GM21786 (cell line): ENCODE measurements around the gene ACACB.
"Not testable (repeated sequence)": the region's sequence is repeated elsewhere in the genome, so short reads cannot be mapped to it uniquely, and the experiment has no call there.

Experiments
- ATAC-seq: cut with Tn5 transposase; IDR thresholded peaks from one replicate; pipeline ENCODE4 v1.9.1; 2021; ENCODE audit not compliant: unreplicated experiment

The ACACB gene

DNA sequence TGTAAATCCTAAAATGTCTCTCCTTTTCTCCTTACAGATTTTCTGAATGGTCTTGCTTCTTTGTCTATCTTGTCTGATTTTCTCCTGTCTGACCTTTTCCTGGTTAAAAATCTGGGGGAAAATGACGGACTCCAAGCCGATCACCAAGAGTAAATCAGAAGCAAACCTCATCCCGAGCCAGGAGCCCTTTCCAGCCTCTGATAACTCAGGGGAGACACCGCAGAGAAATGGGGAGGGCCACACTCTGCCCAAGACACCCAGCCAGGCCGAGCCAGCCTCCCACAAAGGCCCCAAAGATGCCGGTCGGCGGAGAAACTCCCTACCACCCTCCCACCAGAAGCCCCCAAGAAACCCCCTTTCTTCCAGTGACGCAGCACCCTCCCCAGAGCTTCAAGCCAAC, 23.0 kb downstream of the ACACB start:
- ATAC-seq: no peak

DNA sequence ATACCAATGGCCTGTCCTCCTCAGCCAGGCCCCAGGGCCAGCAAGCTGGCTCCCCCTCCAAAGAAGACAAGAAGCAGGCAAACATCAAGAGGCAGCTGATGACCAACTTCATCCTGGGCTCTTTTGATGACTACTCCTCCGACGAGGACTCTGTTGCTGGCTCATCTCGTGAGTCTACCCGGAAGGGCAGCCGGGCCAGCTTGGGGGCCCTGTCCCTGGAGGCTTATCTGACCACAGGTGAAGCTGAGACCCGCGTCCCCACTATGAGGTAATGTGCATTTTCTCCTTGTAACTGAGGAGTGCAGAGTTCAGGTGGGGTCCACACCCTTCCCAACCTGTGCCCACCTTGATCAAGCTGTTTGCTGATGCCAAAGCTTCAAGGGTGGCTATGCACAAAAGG, 23.4 kb downstream of the ACACB start:
- no peak for ATAC-seq

DNA sequence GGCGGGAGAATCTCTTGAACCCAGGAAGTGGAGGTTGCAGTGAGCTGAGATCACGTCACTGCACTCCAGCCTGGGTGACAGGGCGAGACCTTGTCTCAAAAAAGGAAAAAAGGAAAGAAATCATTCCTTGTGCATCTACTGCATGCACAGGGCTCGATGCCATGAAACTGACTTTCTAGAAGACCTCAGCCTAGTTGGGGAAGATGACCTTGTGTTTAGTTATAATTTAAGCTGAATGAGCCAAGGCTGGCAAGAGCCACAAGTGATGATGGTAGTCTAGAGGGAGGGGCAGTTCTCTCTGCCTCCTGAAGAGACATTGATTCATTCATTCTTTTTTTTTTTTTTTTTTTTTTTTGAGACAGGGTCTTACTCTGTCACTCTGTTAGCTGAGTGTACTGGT, 24.2 kb downstream of the ACACB start:
- ATAC-seq: no peak

DNA sequence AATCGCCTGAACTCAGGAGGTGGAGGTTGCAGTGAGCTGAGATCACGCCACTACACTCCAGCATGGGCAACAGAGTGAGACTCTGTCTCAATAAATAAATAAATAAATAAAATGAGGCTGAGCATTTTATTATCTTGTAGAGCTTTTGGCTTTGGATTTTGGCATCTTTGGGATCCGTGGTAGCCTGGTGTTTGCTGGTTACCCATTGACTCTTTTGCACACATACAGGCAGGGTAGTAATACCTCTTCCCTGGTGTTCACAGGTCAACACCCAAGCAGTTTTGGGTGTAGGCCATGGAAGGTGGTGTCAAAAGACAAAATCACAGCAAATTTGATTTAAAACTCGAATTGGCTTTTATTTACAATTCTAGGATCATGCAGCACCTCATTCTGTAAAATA, 27.8 kb downstream of the ACACB start:
- ATAC-seq: no peak

DNA sequence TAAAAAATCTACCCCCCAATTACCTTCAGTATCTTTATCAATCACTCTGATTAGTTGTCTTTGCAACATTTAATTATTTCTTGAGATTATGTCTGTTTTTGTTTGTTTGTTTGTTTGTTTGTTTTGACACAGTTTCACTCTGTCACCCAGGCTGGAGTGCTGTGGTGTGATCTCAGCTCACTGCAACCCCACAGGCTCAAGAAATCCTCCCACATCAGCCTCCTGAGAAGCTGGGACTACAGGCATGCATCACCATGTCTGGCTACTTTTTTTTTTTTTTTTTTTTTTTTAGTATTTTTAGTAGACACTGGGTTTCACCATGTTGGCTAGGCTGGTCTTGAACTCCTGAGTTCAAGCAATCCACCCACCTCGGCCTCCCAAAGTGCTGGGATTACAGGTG, 30.7 kb downstream of the ACACB start:
- ATAC-seq: not testable (repeated sequence)

DNA sequence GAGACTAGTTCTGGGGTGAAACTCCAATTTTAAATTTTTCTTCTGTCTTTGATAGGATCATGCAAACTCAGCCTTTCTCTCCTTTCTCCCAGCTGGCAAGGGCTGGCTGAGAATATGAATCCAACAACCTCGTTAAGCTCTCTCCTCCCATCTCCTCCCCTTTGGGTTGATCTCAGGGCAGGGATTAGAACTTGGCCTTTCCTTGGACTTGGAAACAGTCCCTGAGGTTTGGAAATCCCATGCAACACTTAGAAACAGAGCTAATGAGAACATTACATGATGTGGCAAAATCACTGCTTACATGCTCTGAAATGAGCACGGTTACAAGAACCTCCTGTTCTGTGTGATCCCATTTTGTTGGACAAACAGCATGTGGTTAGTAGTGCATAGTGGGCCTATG, 31.6 kb downstream of the ACACB start:
- ATAC-seq: no peak

DNA sequence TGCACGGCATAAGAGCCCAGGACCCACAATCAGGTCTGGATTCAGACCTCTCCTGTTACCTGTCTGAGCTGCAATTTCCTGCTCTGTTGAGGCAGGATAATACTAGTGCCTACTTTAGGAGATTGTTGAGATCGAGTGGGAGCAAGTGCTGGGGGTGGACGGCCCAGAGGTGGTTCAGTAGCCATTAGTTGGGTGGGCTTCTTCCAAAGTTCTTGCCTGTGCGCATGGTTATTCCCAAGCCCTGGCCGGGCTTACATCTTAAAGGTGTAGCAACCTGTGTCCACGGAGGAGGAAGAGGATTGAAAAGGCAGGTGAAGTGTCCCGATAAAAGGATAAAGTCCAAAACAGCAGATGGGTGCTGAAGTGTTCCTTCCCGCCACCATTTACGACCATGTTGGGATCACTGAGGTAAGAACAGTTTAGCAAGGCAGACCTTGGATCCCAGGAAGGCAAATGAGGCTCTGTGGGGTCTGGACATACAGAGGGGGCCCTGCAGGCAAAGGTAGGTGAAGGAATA, 33.8 kb downstream of the ACACB start:
- ATAC-seq: no peak

DNA sequence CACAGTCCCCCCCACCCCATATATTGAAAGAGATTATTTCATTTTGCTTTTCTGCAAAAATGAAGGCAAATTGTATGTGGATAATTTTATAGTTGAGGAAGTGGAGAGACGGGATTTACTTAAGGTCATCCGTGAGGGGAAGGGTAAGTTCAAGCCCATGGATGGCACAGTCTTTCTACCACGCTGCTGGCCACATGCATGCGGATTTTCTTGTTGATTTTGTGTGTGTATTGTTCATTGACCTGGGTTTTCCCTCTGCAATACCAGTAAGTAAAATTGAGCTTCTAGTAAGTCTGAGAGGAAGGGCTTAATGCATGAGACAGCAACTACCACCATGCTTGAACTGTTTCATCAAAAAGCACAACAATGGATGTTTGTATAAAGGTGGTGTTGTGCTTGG, 35.1 kb downstream of the ACACB start:
- no peak for ATAC-seq

DNA sequence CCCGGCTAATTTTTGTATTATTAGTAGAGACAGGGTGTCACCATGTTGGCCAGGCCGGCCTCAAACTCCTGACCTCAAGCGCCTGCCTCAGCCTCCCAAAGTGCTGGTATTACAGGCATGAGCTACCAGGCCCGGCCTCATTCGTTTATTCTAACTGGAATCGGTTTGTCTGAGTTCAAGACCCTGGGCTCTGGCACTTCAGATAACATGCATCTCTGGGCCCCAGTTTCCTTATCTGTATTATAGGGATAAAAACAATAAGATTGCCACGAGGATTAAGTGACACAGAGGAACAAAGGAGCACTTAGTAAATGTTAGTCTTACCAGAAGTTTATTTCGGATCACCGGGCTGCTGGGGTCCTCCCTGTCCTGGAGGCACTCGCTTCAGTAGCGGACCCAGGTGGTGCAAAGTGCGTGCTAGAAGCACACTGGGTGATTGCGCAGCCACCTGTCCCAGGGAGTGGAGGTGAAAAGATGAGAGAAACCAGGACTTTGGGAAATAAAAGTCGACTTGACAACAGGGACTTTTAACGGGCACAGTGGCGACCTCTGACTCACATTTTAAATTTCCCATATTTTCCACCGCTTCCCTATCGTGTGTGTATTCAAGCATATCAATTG, 37.5 kb downstream of the ACACB start:
- no peak for ATAC-seq

DNA sequence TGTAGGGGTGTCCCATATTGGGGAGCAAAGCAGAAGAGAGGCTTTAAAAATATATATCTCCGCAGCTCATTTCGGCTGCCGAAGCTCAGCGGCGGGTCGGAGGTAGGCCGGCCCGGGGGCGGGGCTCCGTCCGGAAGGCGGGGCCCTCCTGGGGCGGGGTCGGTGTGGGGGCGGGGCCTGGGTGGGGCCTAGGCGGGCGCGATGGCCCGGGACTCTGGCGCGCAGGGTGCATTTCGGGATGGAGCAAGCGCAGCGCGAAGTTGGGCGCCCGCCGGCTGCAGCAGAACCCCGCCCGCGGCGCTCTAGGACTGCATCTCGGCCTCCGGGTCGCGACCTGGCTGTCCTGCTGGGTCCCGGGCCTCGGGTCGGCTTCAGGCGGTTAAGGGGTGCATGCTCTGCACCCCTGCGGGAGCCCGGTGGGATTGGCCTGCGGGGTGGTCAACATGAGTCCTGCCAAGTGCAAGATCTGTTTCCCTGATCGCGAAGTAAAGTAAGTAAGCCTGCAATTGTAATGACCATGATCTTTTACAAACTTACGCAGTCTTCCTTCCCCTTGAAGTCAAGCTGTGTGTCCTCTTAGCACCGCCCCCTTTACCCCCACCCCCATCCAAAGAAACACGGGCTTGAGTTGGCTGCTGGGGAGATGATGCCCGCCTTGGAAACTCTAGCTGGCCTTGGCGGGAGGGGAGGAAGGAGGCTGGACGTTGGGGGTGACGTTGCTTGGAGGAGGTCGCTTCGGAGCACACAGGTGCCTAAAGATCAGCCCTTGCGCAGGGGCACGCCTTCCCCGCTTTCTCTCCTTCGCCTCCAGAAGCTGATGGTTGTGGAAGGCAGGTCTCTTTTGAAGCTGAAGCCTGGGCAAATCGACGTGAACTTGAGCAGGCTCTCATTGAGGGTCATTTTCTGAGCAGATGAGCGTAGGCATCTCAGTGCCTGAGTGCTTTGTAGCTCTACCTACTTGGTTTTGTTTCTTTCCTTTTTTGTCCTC, 38.4 kb downstream of the ACACB start:
- ATAC-seq: peak; percentile 86

DNA sequence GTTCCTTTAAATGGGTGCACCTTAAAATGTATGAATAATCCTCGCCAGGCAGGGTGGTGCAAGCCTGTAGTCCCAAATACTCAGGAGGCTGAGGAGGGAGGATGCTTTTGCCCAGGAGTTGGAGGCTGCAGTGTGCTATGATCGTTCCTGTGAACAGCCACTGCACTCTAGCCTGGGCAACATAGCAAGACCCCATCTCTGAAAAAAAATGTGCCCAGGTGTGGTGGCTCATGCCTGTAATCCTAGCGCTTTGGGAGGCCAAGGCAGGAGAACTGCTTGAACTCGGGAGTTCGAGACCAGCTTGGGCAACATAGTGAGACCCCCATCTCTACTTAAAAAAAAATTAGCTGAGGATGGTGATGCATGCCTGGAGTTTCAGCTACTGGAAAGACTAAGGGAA, 39.6 kb downstream of the ACACB start:
- no peak for ATAC-seq

DNA sequence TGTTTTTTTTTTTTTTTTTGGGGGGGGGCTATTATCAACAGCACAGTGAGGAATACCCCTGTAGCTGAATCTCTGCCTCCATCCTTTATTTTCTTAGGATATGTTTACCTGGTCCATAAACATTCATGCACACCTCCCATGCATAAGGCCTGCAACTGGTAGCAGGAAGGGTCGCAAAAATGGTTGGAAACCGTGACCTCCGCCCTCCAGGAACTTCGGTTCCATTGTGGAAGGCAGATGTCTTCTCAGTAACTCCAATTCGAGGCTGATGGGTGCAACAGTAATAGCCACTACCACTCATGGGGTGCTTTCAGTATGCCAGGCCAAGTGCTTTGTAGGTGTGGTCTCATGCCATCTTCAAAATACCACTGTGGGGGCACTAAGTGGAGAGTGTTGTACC, 40.2 kb downstream of the ACACB start:
- ATAC-seq: no peak

DNA sequence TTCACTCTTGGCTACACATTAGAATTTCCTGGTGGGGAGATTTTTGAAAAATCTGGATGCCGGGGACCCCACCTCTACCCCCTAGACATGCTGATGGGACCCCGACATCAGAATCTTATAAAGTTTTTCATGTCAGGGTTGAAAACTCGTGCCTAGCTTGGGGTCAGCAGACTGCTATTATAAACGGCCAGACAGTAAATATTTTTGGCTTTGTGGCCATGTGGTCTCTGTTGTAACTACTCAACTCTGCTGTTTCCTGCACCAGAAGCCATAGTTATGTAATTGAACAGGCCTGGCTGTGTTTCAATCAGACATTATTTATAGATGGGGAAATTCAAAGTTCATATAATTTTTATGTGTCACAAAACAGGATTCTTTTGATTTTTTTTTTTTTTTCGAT, 41.6 kb downstream of the ACACB start:
- no peak for ATAC-seq

DNA sequence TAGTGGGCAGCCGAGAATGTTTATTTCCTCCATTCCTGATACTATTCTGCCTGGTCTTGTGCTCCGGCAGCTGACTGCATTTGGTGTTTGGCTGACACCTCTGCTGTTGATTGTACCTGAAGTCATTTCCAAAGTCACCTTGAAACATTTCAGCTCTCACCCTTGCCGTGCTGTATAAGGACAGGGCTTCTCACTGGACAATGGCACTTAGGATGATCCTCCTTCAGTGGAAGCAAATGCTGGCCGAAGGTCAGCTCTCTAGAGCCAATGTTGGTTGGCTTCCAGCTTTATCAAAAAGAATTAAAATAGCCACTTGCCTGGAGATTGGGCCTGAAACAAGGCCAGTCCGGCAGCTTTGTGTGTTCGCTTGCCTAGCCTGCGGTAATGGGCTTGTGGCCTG, 44.0 kb downstream of the ACACB start:
- ATAC-seq: no peak

DNA sequence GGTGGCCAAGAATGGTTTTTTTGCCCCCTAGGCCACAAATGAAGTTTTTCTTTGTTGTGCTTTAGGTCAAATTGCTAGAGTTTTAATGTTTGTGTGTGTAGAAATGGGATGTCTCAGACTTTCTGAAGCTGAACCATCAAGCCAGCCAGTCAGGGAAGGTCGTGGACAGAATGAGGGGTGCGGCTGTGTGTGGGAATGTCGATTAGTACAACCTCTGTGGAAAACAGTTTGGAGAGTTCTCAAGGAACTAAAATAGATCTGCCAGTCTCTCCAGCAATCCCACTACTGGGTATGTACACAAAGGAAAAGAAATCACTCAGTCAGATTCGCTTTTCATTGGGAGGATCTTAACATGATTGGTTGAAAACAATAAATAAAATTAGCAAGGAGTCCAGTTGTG, 44.5 kb downstream of the ACACB start:
- ATAC-seq: no peak

DNA sequence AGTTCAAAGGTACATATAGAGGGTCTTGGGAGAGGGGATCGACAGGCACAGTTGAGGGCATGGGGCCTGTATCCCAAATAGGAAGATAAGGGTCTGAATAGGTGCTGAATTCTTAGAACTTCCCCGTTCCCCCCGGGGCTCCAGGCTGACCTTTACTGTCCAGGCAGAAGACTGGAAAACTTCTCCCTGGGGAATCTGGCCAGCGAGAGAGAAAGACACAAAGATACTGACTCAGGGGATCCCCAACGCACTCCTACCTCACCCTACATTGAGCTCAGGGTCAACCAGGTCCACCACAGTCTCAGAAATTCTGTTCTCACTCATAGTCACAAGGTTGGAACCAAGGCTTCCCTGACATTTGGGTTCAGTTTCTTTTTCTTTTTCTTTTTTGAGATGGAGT, 46.2 kb downstream of the ACACB start:
- ATAC-seq: no peak

DNA sequence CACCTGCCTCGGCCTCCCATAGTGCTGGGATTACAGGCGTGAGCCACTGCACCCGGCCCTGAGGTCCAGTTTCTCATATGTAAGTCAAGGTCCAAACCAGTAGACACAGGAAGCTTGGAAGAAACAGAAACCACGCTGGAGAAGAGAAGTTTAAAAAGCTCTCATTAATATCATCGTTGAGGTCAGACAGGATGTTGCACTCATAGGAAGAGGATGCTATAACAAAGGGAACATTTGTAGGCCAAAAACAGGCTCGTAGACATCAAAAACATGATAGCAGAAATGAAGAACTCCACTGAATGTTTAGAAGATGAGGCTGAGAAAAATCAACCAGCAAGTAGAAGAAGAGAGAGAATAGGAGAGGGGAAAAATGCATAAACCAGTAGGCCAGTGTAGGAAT, 46.8 kb downstream of the ACACB start:
- no peak for ATAC-seq

DNA sequence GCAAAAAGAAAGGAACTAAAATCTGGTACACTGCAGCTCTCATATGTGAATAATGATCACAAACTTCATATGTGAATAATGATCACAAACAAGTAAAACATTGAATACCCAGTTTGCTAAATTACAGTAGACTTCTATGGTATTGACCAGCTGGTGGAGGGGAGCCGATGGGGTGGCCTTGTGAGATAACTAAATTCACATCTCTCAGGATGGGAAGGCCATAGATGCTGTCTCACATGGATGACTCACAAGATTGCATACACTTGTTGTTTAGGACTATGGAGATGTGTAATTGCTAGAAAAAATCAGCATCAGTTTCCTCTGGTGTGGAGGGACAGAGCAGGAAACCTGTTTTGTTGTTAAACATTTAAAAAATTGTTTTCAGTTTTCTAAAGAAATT, 49.2 kb downstream of the ACACB start:
- no peak for ATAC-seq

DNA sequence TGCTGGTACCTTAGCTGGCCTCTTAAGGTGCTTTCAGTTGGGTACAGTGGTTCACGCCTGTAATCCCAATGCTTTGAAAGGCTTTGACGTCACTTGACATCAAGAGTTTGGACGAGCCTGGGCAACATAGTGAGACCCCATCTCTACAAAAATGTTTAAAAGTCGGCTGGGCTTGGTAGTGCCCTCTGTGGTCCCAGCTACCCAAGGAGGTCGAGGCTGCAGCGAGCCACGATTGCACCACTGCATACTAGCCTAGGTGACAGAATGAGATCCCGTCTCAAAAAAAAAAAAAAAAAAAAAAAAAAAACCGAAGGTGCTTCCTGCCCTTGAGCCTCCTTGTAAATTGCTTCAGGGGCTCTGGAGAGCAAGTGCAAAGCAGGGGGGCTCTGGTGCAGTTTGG, 50.0 kb downstream of the ACACB start:
- ATAC-seq: no peak

DNA sequence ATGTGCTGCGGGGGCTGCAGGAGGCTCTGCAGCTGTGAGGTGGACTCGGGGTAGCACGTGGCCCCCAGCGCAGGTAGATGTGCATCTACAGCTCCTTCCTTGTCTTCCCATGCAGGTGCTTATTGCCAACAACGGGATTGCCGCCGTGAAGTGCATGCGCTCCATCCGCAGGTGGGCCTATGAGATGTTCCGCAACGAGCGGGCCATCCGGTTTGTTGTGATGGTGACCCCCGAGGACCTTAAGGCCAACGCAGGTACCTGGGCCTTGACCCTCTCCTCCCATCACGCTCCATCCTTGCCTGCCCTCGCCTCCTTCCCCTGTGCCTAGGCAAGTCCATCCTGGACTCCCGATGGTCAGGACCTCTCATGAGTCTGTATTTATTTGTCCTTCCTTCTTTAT, 51.4 kb downstream of the ACACB start:
- ATAC-seq: no peak

DNA sequence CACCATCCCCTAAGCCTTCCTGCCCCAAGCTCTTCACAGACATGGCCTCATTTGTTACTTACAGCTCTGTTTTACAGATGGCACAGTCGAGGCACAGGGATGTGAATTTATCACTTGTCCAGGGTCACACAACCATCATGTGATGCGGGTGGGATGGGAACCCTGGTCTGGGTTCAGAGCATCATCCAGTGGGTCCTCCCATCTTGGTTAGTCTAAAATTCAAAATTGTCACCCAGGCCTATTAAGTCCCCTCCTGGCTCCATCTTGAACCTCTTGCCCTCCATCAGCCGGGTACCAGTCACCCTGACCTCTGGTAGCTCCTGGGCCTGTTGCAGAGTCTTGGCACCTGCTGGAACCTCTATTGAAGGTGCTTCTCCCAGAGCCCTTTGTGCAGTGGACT, 52.9 kb downstream of the ACACB start:
- no peak for ATAC-seq

DNA sequence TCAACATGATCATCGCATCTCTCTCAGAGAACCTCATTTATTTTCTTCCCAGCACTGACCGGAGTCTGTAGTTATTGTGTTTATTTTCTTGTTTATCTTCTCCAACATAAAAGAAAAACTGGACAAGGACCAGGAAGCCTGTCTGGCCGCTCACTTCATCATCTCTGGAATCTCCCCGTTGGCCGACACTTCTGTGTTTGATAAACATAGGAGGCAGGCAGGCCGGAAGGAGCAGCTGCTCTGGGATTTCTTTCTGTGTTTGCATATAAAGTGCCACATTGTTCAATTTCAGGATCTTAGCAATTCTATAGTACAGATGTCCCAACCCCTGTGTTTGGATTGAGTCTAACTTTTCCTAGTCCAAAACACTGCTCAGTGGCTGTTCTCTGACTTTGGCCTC, 53.3 kb downstream of the ACACB start:
- no peak for ATAC-seq
